ENCODE measurements around the gene SCGB1D1. TPM values are rescaled to one million over a fixed set of nuclear protein-coding genes. Genes with fewer than 3 reads are reported as not detected.

Gene SCGB1D1
- total and polyA plus RNA-seq, 2 of the 8 experiments (the other 6 are each of a cell fraction or from before 2014, with no cell fraction given): not detected

DNA sequence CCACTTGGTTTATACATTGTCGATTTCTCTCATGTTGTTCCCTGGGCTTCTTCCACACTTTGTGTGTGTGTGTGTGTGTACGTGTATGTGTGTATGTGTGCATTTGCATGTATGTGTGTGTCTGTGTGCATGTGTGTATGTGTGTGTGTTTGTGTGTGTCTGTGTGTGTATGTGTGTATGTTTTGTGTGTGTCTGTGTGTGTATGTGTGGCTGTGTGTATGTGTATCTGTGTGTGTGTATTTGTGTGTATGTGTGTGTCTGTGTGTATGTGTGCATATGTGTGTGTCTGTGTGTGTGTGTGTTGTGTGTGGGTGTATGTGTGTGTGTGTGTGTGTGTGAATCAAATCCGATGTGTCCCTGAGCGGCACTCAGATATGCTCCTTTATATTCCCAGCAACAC, 47.5 kb downstream of the SCGB1D1 start:
- Histone ChIP-seq H3K9ac (replicated peaks in 1 of 4; ENCODE audit: extremely low read depth in 1 of 4, low read depth in 3 of 4, low read length in 3 of 4) (no peak overlapping the region), H4K8ac (ENCODE audit: extremely low read depth, insufficient read depth, low read length) (no peak overlapping the region), H3K27ac (ENCODE audit: low read depth, low read length) (no peak overlapping the region), H3K27me3 (replicated peaks in 1 of 4; ENCODE audit: control insufficient read depth in 3 of 4, extremely low read depth in 1 of 4, insufficient read depth in 3 of 4, low read length in 3 of 4) (peaks cover 0 to 1% (median 0%) of the 10 kb centered on the region in 4 experiments; a peak in 1 of 7 replicates), H3K56ac (replicated peaks; ENCODE audit: insufficient read length, low read depth, low read length) (peak overlapping the region; percentile 54), H3K23ac (ENCODE audit: insufficient read length) (no peak overlapping the region), H3K79me2 (ENCODE audit: control insufficient read depth in 1 of 2, insufficient read depth in 2 of 2, low read length in 2 of 2) (no peaks in the 10 kb centered on the region), H3K23me2 (ENCODE audit: low read depth, low read length) (peaks cover 3% of the 10 kb centered on the region; the same call in 1 of the 2 replicates), H4K5ac (ENCODE audit: insufficient read length, low read depth, low read length) (no peak overlapping the region), H4K91ac (replicated peaks; ENCODE audit: insufficient read length, low read length) (no peak overlapping the region), H2BK15ac (ENCODE audit: low read length) (no peak overlapping the region), H3K4ac (replicated peaks; ENCODE audit: insufficient read length, low read depth, low read length) (no peak overlapping the region), H3K4me3 (ENCODE audit: extremely low read depth in 1 of 4, insufficient read depth in 2 of 4, low read depth in 3 of 4, low read length in 4 of 4) (no peak overlapping the region), H3K9me3 (ENCODE audit: insufficient read depth in 2 of 2, low read depth in 1 of 2, low read length in 1 of 2) (no peaks in the 10 kb centered on the region), H2BK12ac (ENCODE audit: low read depth, low read length) (no peak overlapping the region), H3K79me1 (ENCODE audit: low read depth, low read length) (no peaks in the 10 kb centered on the region), H2BK120ac (replicated peaks; ENCODE audit: low read depth, low read length) (no peak overlapping the region), H2BK20ac (ENCODE audit: low read length) (no peak overlapping the region), H3K18ac (ENCODE audit: extremely low read depth, low read length) (no peak overlapping the region), H2AK5ac (ENCODE audit: low read depth, low read length) (peak overlapping the region; percentile 95; the same call in 1 of the 2 replicates), H3K4me2 (ENCODE audit: insufficient read depth in 1 of 2, low read depth in 2 of 2, low read length in 2 of 2) (no peak overlapping the region), H2BK5ac (ENCODE audit: low read depth, low read length) (no peak overlapping the region), H3K36me3 (ENCODE audit: control insufficient read depth in 2 of 4, insufficient read depth in 4 of 4, low read length in 3 of 4) (no peaks in the 10 kb centered on the region), H4K20me1 (replicated peaks in 1 of 2; ENCODE audit: control insufficient read depth in 1 of 2, insufficient read depth in 2 of 2, low read length in 2 of 2) (peaks cover 0 to 2% of the 10 kb centered on the region in 2 experiments), H3K14ac (ENCODE audit: insufficient read length) (no peak overlapping the region), H2AFZ (ENCODE audit: low read length) (no peak overlapping the region), H3K4me1 (replicated peaks in 1 of 4; ENCODE audit: control insufficient read depth in 3 of 4, insufficient read depth in 4 of 4, low read length in 3 of 4) (peaks cover 0 to 5% (median under 1%) of the 10 kb centered on the region in 4 experiments; a peak in 4 of 7 replicates)
- POLR2A ChIA-PET (ENCODE audit: partially characterized antibody): no interaction called here
- DNase-seq (ENCODE audit: low read depth in 1 of 2, low spot score in 2 of 2) (no peak), FAIRE-seq (no peak)
- CTCF ChIA-PET (ENCODE audit: partially characterized antibody): no interaction called here
- 61% methylated on average over 4 of the region's 4 CpGs; no CpG with 5 or more reads in 1 of the 2 experiments for WGBS, 2 experiments (ENCODE audit: extremely low coverage in 1 of 2, insufficient coverage in 1 of 2, insufficient read length in 1 of 2, insufficient replicate concordance in 2 of 2, low coverage in 1 of 2, low lambda C conversion rate in 2 of 2, missing lambda C conversion rate in 1 of 2)
- TF ChIP-seq HDAC6 (IDR thresholded peaks at IDR 0.05; ENCODE audit: low read depth, low read length) (no peak), NANOG (IDR thresholded peaks at IDR 0.05; ENCODE audit: insufficient read depth, low read depth, low read length, poor library complexity, severe bottlenecking) (no peak), KDM4A (IDR thresholded peaks at IDR 0.05; ENCODE audit: low read depth, low read length, severe bottlenecking) (no peak), RFX5 (IDR thresholded peaks at IDR 0.05; ENCODE audit: borderline replicate concordance, low read depth, low read length) (no peak), RAD21 (IDR thresholded peaks at IDR 0.05 in 1 of 2, conservative IDR thresholded peaks at IDR 0.05 in 1 of 2; ENCODE audit: low read depth in 2 of 2, low read length in 2 of 2) (no peak), SP1 (IDR thresholded peaks at IDR 0.05; ENCODE audit: low read depth, low read length) (no peak), CTBP2 (IDR thresholded peaks at IDR 0.05; ENCODE audit: borderline replicate concordance, insufficient read depth, insufficient read length, low read length) (no peak), POLR2AphosphoS5 (IDR thresholded peaks at IDR 0.05; ENCODE audit: low read depth, low read length) (no peak), SP4 (IDR thresholded peaks at IDR 0.05; ENCODE audit: low read length) (no peak), BCL11A (IDR thresholded peaks at IDR 0.05; ENCODE audit: low read depth in 2 of 2, low read length in 2 of 2) (no peak)
- TF ChIP-seq, protein P1, sequence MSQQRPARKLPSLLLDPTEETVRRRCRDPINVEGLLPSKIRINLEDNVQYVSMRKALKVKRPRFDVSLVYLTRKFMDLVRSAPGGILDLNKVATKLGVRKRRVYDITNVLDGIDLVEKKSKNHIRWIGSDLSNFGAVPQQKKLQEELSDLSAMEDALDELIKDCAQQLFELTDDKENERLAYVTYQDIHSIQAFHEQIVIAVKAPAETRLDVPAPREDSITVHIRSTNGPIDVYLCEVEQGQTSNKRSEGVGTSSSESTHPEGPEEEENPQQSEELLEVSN (IDR thresholded peaks at IDR 0.05): no peak

Measured in H1 (cell line).